SU-DHL-6 (cell line): ENCODE results near the gene TNFAIP8L2.

Experiments
- H2AFZ ChIP-seq: fragments of 200-600 bp; sonication (generic); 2 replicates; pipeline ENCODE4 v1.6.1; 2014; ENCODE audit warnings: low read depth, mild to moderate bottlenecking, moderate library complexity, mixed read lengths, antibody characterized with exemption, low read length; ENCODE audit not compliant: severe bottlenecking
- H3F3A ChIP-seq: fragments of 200-600 bp; shearing (Covaris generic); 2 replicates; pipeline ENCODE4 v1.6.0; 2016; ENCODE audit warnings: antibody characterized with exemption, mild to moderate bottlenecking; ENCODE audit not compliant: insufficient read depth
- H3K27ac ChIP-seq: fragments of 200-600 bp; sonication (generic); 2 replicates; pipeline ENCODE4 v1.5.1; 2016; ENCODE audit warnings: low read depth, mild to moderate bottlenecking, low read length, moderate library complexity, mixed read lengths
- H3K27me3 ChIP-seq: fragments of 200-600 bp; sonication (generic), shearing (Covaris generic); 2 replicates; pipeline ENCODE4 v1.6.0; 2014; ENCODE audit warnings: mild to moderate bottlenecking, low read length
- H3K36me3 ChIP-seq: fragments of 200-600 bp; sonication (generic); 2 replicates; pipeline ENCODE4 v1.6.1; 2014; ENCODE audit warnings: mild to moderate bottlenecking, low read length, mixed read lengths
- H3K4me2 ChIP-seq: fragments of 300-600, 200-600 bp; shearing (Covaris generic), sonication (generic); 2 replicates; pipeline ENCODE4 v1.6.0; 2014; ENCODE audit warnings: low read length, low read depth, mild to moderate bottlenecking; ENCODE audit not compliant: poor library complexity, severe bottlenecking
- H3K4me3 ChIP-seq: fragments of 200-600 bp; sonication (generic); 2 replicates; pipeline ENCODE4 v1.5.1; 2014; ENCODE audit warnings: antibody characterized with exemption, low read length, mild to moderate bottlenecking, mixed read lengths; ENCODE audit not compliant: insufficient read depth, poor library complexity, severe bottlenecking
- H3K79me2 ChIP-seq: fragments of 200-600 bp; sonication (generic); 2 replicates; pipeline ENCODE4 v1.6.1; 2014; ENCODE audit warnings: mild to moderate bottlenecking, low read length, moderate library complexity; ENCODE audit not compliant: insufficient read depth
- H3K9ac ChIP-seq: fragments of 200-600 bp; sonication (generic); 2 replicates; pipeline ENCODE4 v1.7.0; 2014; ENCODE audit warnings: mild to moderate bottlenecking, low read length
- H3K9me2 ChIP-seq: fragments of 200-600 bp; sonication (generic); replicated peaks from 2 replicates; pipeline ENCODE4 v1.6.1; 2014; ENCODE audit warnings: low read length; ENCODE audit not compliant: insufficient read depth
- H3K9me3 ChIP-seq: fragments of 200-600 bp; sonication (generic); 2 replicates; pipeline ENCODE4 v1.6.1; 2014; ENCODE audit warnings: low read length, mixed read lengths; ENCODE audit not compliant: insufficient read depth
- H4K20me1 ChIP-seq: fragments of 200-600 bp; sonication (generic); 2 replicates; pipeline ENCODE4 v1.6.1; 2014; ENCODE audit warnings: low read depth, mild to moderate bottlenecking, antibody characterized with exemption, low read length, moderate library complexity, mixed read lengths
- EZH2phosphoT487 ChIP-seq: fragments of 200-600 bp; sonication (generic), shearing (Covaris generic); conservative IDR thresholded peaks from 2 replicates; pipeline ENCODE4 v1.6.1; 2018; ENCODE audit warnings: mild to moderate bottlenecking, antibody characterized with exemption, low read length, moderate library complexity, mixed read lengths
- TF ChIP-seq, protein P1 (sequence below): fragments of 200-600 bp; sonication (generic); IDR thresholded peaks from one replicate; pipeline ENCODE4 v1.5.1; 2017; ENCODE audit warnings: antibody characterized with exemption, mild to moderate bottlenecking, low read length, moderate library complexity; ENCODE audit not compliant: insufficient read depth, poor library complexity, severe bottlenecking

TNFAIP8L2 gene

GRCh38 chr1:151175863-151176262, 19.4 kb downstream of the TNFAIP8L2 start, which contains the start of gene TMOD4:
TSS of gene TMOD4 (minus strand) at chr1:151175981. CDS start at chr1:151174875, 1,106 bp downstream.
- Histone ChIP-seq H3K4me2 (no peak within 1 kb of the TSS), H3K27me3 (no peaks in the 10 kb centered on the region), H3K9ac (no peak within 1 kb of the TSS), H3K9me2 (no peaks in the 10 kb centered on the region), H3K27ac (no peak within 1 kb of the TSS), H3K36me3 (peaks cover 3% of the 10 kb centered on the region; the same call in 1 of the 2 replicates), H3K4me3 (no peak within 1 kb of the TSS), H2AFZ (no peak within 1 kb of the TSS), H4K20me1 (no peaks in the 10 kb centered on the region), H3F3A (no peaks in the 10 kb centered on the region), H3K79me2 (no peaks in the 10 kb centered on the region), H3K9me3 (no peaks in the 10 kb centered on the region)
- TF ChIP-seq, protein P1, sequence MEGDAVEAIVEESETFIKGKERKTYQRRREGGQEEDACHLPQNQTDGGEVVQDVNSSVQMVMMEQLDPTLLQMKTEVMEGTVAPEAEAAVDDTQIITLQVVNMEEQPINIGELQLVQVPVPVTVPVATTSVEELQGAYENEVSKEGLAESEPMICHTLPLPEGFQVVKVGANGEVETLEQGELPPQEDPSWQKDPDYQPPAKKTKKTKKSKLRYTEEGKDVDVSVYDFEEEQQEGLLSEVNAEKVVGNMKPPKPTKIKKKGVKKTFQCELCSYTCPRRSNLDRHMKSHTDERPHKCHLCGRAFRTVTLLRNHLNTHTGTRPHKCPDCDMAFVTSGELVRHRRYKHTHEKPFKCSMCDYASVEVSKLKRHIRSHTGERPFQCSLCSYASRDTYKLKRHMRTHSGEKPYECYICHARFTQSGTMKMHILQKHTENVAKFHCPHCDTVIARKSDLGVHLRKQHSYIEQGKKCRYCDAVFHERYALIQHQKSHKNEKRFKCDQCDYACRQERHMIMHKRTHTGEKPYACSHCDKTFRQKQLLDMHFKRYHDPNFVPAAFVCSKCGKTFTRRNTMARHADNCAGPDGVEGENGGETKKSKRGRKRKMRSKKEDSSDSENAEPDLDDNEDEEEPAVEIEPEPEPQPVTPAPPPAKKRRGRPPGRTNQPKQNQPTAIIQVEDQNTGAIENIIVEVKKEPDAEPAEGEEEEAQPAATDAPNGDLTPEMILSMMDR, result peak; percentile 15
- no peak for TF ChIP-seq EZH2phosphoT487

DNA sequence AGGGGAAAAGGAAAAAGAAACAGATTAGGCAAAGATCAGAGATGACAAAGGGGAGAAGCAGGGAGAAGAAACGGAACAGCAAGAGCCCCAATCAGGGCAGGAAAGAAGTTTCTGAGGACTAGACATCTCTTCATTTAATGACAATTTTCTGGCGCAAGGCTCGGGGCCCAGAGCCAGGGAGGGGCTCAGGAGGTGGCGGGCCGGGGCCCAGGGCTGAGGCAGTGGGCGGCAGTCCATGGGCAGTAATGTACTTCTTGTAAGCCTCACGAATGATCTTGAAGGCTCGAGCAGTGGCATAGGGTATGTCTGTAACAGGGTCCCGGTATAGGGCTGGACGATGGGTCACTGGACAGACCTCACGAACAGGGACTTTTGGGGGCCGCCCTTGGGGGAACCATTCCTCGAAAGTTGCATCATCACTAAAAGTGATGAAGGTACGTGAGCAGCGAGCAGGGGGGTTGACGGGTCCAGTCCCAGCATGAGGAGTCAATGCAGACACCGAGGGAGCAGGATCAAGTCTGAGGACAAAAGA, 20.1 kb downstream of the TNFAIP8L2 start:
- H4K20me1 ChIP-seq, result no peaks in the 10 kb centered on the region
- no peaks in the 10 kb centered on the region for H3F3A ChIP-seq
- H3K9me2 ChIP-seq, result no peaks in the 10 kb centered on the region
- H3K4me2 ChIP-seq, result no peak overlapping the region
- H3K4me3 ChIP-seq, result no peak overlapping the region
- no peak overlapping the region for H3K9ac ChIP-seq
- no peaks in the 10 kb centered on the region for H3K27me3 ChIP-seq
- H3K9me3 ChIP-seq, result no peaks in the 10 kb centered on the region
- H3K27ac ChIP-seq, result no peak overlapping the region
- TF ChIP-seq, protein P1, result no peak
- no peak for TF ChIP-seq EZH2phosphoT487
- peaks cover 3% of the 10 kb centered on the region; the same call in 1 of the 2 replicates for H3K36me3 ChIP-seq
- no peak overlapping the region for H2AFZ ChIP-seq
- no peaks in the 10 kb centered on the region for H3K79me2 ChIP-seq

GRCh38 chr1:151184211-151184610, 27.8 kb downstream of the TNFAIP8L2 start:
- Histone ChIP-seq H3K36me3 (peaks cover 7% of the 10 kb centered on the region; the same call in 1 of the 2 replicates), H3K27ac (no peak overlapping the region), H3K79me2 (peaks cover 26% of the 10 kb centered on the region), H2AFZ (no peak overlapping the region), H3K4me3 (no peak overlapping the region), H4K20me1 (no peaks in the 10 kb centered on the region), H3F3A (no peaks in the 10 kb centered on the region), H3K27me3 (no peaks in the 10 kb centered on the region), H3K9me2 (no peaks in the 10 kb centered on the region), H3K9me3 (no peaks in the 10 kb centered on the region), H3K9ac (no peak overlapping the region), H3K4me2 (no peak overlapping the region)
- TF ChIP-seq EZH2phosphoT487, result no peak
- TF ChIP-seq, protein P1, result no peak
